Thyroid gland (tissue), 4 donors: Measurements from ENCODE around the gene XBP1. TPM values are rescaled to one million over a fixed set of nuclear protein-coding genes. Genes with fewer than 3 reads are reported as not detected.
A peak's percentile ranks its signal among the peaks of the same experiment; 100 is the strongest.
"Not testable (repeated sequence)": the region's sequence is repeated elsewhere in the genome, so short reads cannot be mapped to it uniquely, and the experiment has no call there.

ENCODE experiments used
- DNase-seq, 2 donors: peaks; one replicate each; pipeline ENCODE4 v3.0.0-alpha.2; 2019
- H3K27ac ChIP-seq, 3 donors: fragments of 200-600 bp; sonication (generic); 1 replicate in 2 of 3; 2 replicates in 1 of 3; pipeline ENCODE4 v1.5.1; 2016 to 2019; ENCODE audit warnings: mild to moderate bottlenecking in 1 of 3, moderate library complexity in 1 of 3
- H3K27me3 ChIP-seq: fragments of 200-600 bp; sonication (generic); one replicate; pipeline ENCODE4 v1.5.1; 2019
- H3K36me3 ChIP-seq, 2 donors: fragments of 200-600 bp; sonication (generic); one replicate each; pipeline ENCODE4 v1.5.1; 2016 to 2019
- H3K4me1 ChIP-seq, 2 donors: fragments of 200-600 bp; sonication (generic); one replicate each; pipeline ENCODE4 v1.5.1; 2017 to 2019
- H3K4me3 ChIP-seq, 3 donors: fragments of 200-600 bp; sonication (generic); replicated peaks in 1 of 3; 1 replicate in 2 of 3; 2 replicates in 1 of 3; pipeline ENCODE4 v1.5.1; 2016; ENCODE audit warnings: mild to moderate bottlenecking in 1 of 3
- H3K9me3 ChIP-seq: fragments of 200-600 bp; sonication (generic); one replicate; pipeline ENCODE4 v1.5.1; 2017
- CTCF ChIP-seq, 6 experiments: fragments of 200-600 bp in 3 of 6; fragments of 450-650 bp in 3 of 6; sonication (generic) in 3 of 6; IDR thresholded peaks; one replicate each; pipeline ENCODE4 v1.5.1; 2016 to 2019; ENCODE audit warnings: antibody characterized with exemption in 6 of 6, mild to moderate bottlenecking in 2 of 6, inconsistent platforms in 1 of 6, moderate library complexity in 1 of 6
- POLR2A ChIP-seq, 2 donors: fragments of 450-650 bp; IDR thresholded peaks; one replicate each; pipeline ENCODE4 v1.6.1; 2017; ENCODE audit warnings: antibody characterized with exemption in 2 of 2, mild to moderate bottlenecking in 2 of 2, moderate library complexity in 1 of 2
- WGBS, 2 donors: methylation state at CpG; one replicate each; pipeline ENCODE4 v1.1.5; 2017; 5-methylcytosine and 5-hydroxymethylcytosine counted together
- intact Hi-C: fragments of 100-400 bp; cut with DNase I; formaldehyde crosslinking; loops from one replicate; pipeline ENCODE4 v1.15.1; 2023
- total RNA-seq, 4 donors: library from RNA; depleted of rRNA; stranded (reverse); fragments of >200 nt; gene quantifications; one replicate each; pipeline ENCODE4 v1.2.3, GENCODE V29; 2016

XBP1 gene
- total RNA-seq, 4 donors from 2014 or later = 301 to 513 (median 421) TPM

- DNase-seq = peak; percentile 60 to 61
- H3K27ac ChIP-seq = peak overlapping the region; percentile 48 to 90 (median 80)
- no peak overlapping the region for H3K4me3 ChIP-seq
- intact Hi-C loops = no loop called here
- peaks cover 47 to 64% of the 10 kb centered on the region in 2 donors for H3K4me1 ChIP-seq
- WGBS, 2 donors = 72 to 74% methylated on average over 2 of the region's 2 CpGs
- no peaks in the 10 kb centered on the region for H3K36me3 ChIP-seq
- TF ChIP-seq CTCF (IDR thresholded peaks at IDR 0.05) = no peak
- peak in 1 of 2 donors; percentile 21 for TF ChIP-seq POLR2A (IDR thresholded peaks at IDR 0.05)
- no peaks in the 10 kb centered on the region for H3K9me3 ChIP-seq
- no peaks in the 10 kb centered on the region for H3K27me3 ChIP-seq
These were observed 13.6 kb upstream of the XBP1 start for GRCh38 chr22:28813772-28814518.

GRCh38 chr22:28812516-28812915, 12.1 kb upstream of the XBP1 start:
- Histone ChIP-seq H3K36me3 (no peaks in the 10 kb centered on the region), H3K4me3 (no peak overlapping the region), H3K4me1 (peaks cover 36 to 49% of the 10 kb centered on the region in 2 donors), H3K9me3 (no peaks in the 10 kb centered on the region), H3K27me3 (no peaks in the 10 kb centered on the region), H3K27ac (peak overlapping the region; percentile 48 to 90 (median 80))
- DNase-seq = no peak
- intact Hi-C loops = no loop called here
- TF ChIP-seq CTCF (IDR thresholded peaks at IDR 0.05) (no peak), POLR2A (IDR thresholded peaks at IDR 0.05) (no peak)
- WGBS, 2 donors = 71% methylated on average over 5 of the region's 5 CpGs

- WGBS, 2 donors = 79 to 80% methylated on average over 13 of the region's 13 CpGs
- H3K4me1 ChIP-seq = peaks cover 35 to 47% of the 10 kb centered on the region in 2 donors
- H3K4me3 ChIP-seq = no peak overlapping the region
- no peaks in the 10 kb centered on the region for H3K9me3 ChIP-seq
- DNase-seq = no peak
- intact Hi-C loops = no loop called here
- H3K27ac ChIP-seq = peak overlapping the region in 1 of 3 donors; percentile 90
- no peaks in the 10 kb centered on the region for H3K27me3 ChIP-seq
- no peak for TF ChIP-seq CTCF (IDR thresholded peaks at IDR 0.05)
- TF ChIP-seq POLR2A (IDR thresholded peaks at IDR 0.05) = no peak
- H3K36me3 ChIP-seq = no peaks in the 10 kb centered on the region
These were observed 10.6 kb upstream of the XBP1 start for GRCh38 chr22:28810821-28811491.

- H3K4me3 ChIP-seq = no peak overlapping the region
- intact Hi-C loops = no loop called here
- no peaks in the 10 kb centered on the region for H3K27me3 ChIP-seq
- no peaks in the 10 kb centered on the region for H3K9me3 ChIP-seq
- DNase-seq = no peak
- H3K27ac ChIP-seq = no peak overlapping the region
- H3K4me1 ChIP-seq = peaks cover 18 to 28% of the 10 kb centered on the region in 2 donors
- no peaks in the 10 kb centered on the region for H3K36me3 ChIP-seq
- TF ChIP-seq CTCF (IDR thresholded peaks at IDR 0.05) (no peak), POLR2A (IDR thresholded peaks at IDR 0.05) (no peak)
These were observed 8.5 kb upstream of the XBP1 start for GRCh38 chr22:28808716-28809355.

GRCh38 chr22:28805426-28805825, 5.1 kb upstream of the XBP1 start:
- not testable (repeated sequence) for H3K27ac ChIP-seq
- WGBS, 2 donors = 93 to 99% methylated on average over 5 of the region's 5 CpGs

More at GRCh38 chr22:28805426-28805825, 5.1 kb upstream of the XBP1 start:
- intact Hi-C loops, H3K4me3 ChIP-seq, H3K27me3 ChIP-seq, H3K36me3 ChIP-seq, DNase-seq, H3K9me3 ChIP-seq: not testable (repeated sequence)
- H3K4me1 ChIP-seq = peaks cover 11 to 17% of the 10 kb centered on the region in 2 donors
